GM12878 (cell line): ENCODE data around the gene DLX3. TPM values are rescaled to one million over a fixed set of nuclear protein-coding genes. Genes with fewer than 3 reads are reported as not detected.

ENCODE experiments used
- ATF7 ChIP-seq: fragments of 450-650 bp; IDR thresholded peaks from 2 replicates; pipeline ENCODE4 v1.6.1; 2016; ENCODE audit warnings: low read depth, mild to moderate bottlenecking
- MYC ChIP-seq: IDR thresholded peaks from 2 replicates; pipeline ENCODE4 v1.6.1; 2011; ENCODE audit warnings: mild to moderate bottlenecking, low read length, moderate library complexity, inconsistent platforms; ENCODE audit not compliant: insufficient read depth, insufficient replicate concordance, insufficient read length, severe bottlenecking
- POLR2A ChIP-seq: IDR thresholded peaks from 2 replicates; pipeline ENCODE4 v1.6.1; 2011; ENCODE audit warnings: low read depth, mild to moderate bottlenecking, low read length
- STAT3 ChIP-seq: IDR thresholded peaks from 2 replicates; pipeline ENCODE4 v1.6.1; 2011; ENCODE audit warnings: low read depth, low read length, improper control_type of control experiment
- ZNF274 ChIP-seq: IDR thresholded peaks from one replicate; pipeline ENCODE4 v1.8.0; 2011; ENCODE audit not compliant: insufficient read length, insufficient read depth
- polyA plus RNA-seq, 11 experiments: library from polyadenylated mRNA; depleted of rRNA in 4 of 11; unstranded in 6 of 11; stranded (reverse) in 5 of 11; fragments of >200 nt; fragmentation: Nextera tagmentation in 4 of 11; fragmentation: Illumina TruSeq in 1 of 11; extraction: Ambion mirVana in 4 of 11; extraction: Trizol in 1 of 11; gene quantifications; 1 replicate in 1 of 11; 2 replicates in 10 of 11; pipeline versions ENCODE4 v1.2.1 to v1.2.3, GENCODE V29; 2011 to 2016; ENCODE audit warnings: inconsistent platforms in 2 of 11, missing spikeins in 2 of 11, low read depth in 1 of 11
- total RNA-seq, 4 experiments: library from RNA; depleted of rRNA in 3 of 4; stranded (reverse); fragments of >200 nt in 3 of 4; fragmentation: Illumina TruSeq in 1 of 4; extraction: Trizol in 1 of 4; gene quantifications; 2 replicates each; pipeline versions ENCODE4 v1.2.1 to v1.2.3, GENCODE V29; 2013 to 2021
- TF ChIP-seq, protein P1 (sequence below): fragments of 450-650 bp; IDR thresholded peaks from 2 replicates; pipeline ENCODE4 v1.6.1; 2016; ENCODE audit warnings: mild to moderate bottlenecking, moderate library complexity, borderline replicate concordance
- TF ChIP-seq, protein P2 (sequence below): fragments of 450-650 bp; IDR thresholded peaks from 2 replicates; pipeline ENCODE4 v1.6.1; 2016; ENCODE audit warnings: mild to moderate bottlenecking
- TF ChIP-seq, protein P3 (sequence below): fragments of 450-650 bp; IDR thresholded peaks from 2 replicates; pipeline ENCODE4 v1.6.1; 2014; ENCODE audit warnings: mild to moderate bottlenecking

DLX3 gene
- total and polyA plus RNA-seq, 10 of the 15 experiments (the other 5 are each of a cell fraction or from before 2014, with no cell fraction given) = not detected

DNA sequence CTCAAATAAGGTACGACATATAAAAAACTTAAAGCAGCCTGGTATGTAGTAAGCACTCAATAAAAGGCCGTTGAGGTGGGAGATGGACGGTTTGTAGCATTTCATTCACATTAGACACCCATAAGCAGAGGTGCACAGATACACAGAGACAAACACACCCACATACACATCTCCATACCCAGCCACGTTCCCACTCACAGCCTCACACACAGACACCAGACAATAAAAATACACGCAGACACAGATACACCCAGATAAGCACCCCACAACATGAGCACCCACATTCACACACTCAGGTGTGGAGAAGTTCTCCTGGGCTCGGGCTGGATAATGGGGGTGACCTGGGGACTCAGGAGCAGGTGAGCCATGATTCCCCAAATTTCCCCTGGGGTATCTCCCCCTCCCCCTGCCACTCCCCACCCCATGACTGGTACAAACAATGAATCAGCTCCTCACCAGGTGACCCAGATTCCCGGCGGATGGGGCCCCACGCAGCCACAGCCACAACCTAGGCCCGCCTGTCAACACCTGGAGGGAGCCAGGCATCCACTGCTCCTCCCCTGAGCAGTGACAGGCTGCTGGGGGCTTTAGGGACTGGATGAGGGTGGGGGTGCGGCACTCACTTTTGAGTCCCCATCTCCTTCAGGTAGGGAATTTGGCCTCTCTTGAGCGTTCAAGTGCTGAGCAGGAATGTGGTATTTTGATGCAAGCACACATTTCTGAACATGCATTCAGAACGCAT, 2.7 kb downstream of the DLX3 start (continued):
- TF ChIP-seq, protein P1, sequence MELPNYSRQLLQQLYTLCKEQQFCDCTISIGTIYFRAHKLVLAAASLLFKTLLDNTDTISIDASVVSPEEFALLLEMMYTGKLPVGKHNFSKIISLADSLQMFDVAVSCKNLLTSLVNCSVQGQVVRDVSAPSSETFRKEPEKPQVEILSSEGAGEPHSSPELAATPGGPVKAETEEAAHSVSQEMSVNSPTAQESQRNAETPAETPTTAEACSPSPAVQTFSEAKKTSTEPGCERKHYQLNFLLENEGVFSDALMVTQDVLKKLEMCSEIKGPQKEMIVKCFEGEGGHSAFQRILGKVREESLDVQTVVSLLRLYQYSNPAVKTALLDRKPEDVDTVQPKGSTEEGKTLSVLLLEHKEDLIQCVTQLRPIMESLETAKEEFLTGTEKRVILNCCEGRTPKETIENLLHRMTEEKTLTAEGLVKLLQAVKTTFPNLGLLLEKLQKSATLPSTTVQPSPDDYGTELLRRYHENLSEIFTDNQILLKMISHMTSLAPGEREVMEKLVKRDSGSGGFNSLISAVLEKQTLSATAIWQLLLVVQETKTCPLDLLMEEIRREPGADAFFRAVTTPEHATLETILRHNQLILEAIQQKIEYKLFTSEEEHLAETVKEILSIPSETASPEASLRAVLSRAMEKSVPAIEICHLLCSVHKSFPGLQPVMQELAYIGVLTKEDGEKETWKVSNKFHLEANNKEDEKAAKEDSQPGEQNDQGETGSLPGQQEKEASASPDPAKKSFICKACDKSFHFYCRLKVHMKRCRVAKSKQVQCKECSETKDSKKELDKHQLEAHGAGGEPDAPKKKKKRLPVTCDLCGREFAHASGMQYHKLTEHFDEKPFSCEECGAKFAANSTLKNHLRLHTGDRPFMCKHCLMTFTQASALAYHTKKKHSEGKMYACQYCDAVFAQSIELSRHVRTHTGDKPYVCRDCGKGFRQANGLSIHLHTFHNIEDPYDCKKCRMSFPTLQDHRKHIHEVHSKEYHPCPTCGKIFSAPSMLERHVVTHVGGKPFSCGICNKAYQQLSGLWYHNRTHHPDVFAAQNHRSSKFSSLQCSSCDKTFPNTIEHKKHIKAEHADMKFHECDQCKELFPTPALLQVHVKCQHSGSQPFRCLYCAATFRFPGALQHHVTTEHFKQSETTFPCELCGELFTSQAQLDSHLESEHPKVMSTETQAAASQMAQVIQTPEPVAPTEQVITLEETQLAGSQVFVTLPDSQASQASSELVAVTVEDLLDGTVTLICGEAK = no peak
- TF ChIP-seq STAT3 (no peak), ATF7 (no peak), MYC (no peak), ZNF274 (no peak), POLR2A (no peak)
- TF ChIP-seq, protein P2, sequence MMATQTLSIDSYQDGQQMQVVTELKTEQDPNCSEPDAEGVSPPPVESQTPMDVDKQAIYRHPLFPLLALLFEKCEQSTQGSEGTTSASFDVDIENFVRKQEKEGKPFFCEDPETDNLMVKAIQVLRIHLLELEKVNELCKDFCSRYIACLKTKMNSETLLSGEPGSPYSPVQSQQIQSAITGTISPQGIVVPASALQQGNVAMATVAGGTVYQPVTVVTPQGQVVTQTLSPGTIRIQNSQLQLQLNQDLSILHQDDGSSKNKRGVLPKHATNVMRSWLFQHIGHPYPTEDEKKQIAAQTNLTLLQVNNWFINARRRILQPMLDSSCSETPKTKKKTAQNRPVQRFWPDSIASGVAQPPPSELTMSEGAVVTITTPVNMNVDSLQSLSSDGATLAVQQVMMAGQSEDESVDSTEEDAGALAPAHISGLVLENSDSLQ = no peak
- TF ChIP-seq, protein P3, sequence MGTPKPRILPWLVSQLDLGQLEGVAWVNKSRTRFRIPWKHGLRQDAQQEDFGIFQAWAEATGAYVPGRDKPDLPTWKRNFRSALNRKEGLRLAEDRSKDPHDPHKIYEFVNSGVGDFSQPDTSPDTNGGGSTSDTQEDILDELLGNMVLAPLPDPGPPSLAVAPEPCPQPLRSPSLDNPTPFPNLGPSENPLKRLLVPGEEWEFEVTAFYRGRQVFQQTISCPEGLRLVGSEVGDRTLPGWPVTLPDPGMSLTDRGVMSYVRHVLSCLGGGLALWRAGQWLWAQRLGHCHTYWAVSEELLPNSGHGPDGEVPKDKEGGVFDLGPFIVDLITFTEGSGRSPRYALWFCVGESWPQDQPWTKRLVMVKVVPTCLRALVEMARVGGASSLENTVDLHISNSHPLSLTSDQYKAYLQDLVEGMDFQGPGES = no peak
- TF ChIP-seq, all 136 proteins: peak for 0
